Activated CD4-positive, alpha-beta T cell treated with anti-CD3 and anti-CD28 coated beads, Interleukin-2, amount 10 ng/mL, durations not matched to agents 7 days and 5 days (primary cell): ENCODE results near the gene TRIM26. TPM values are rescaled to one million over a fixed set of nuclear protein-coding genes. Genes with fewer than 3 reads are reported as not detected.
"Not testable (repeated sequence)": the region's sequence is repeated elsewhere in the genome, so short reads cannot be mapped to it uniquely, and the experiment has no call there.

ENCODE experiments used
- CTCF ChIA-PET: fragments of 350-600 bp; sonication (Branson Sonifier 250); formaldehyde crosslinking; loops from one replicate; lab custom pipeline; 2021; ENCODE audit warnings: antibody characterized with exemption; lab: Charles Lee
- POLR2A ChIA-PET: fragments of 350-600 bp; sonication (Branson Sonifier 250); formaldehyde crosslinking; loops from one replicate; lab custom pipeline; 2021; ENCODE audit warnings: antibody characterized with exemption; lab: Charles Lee
- DNase-seq: peaks from one replicate; pipeline ENCODE4 v3.0.0-alpha.2; 2020
- H3K27ac Mint-ChIP-seq: one replicate; pipeline ENCODE4 v1.8.0; 2021; ENCODE audit warnings: mild to moderate bottlenecking, moderate library complexity, mixed read lengths
- H3K27me3 Mint-ChIP-seq: one replicate; pipeline ENCODE4 v1.8.0; 2021; ENCODE audit warnings: mixed read lengths
- H3K36me3 Mint-ChIP-seq: one replicate; pipeline ENCODE4 v1.8.0; 2021; ENCODE audit warnings: low read depth, mixed read lengths
- H3K4me1 Mint-ChIP-seq: one replicate; pipeline ENCODE4 v1.8.0; 2021; ENCODE audit warnings: mixed read lengths
- H3K4me3 Mint-ChIP-seq: one replicate; pipeline ENCODE4 v1.8.0; 2021; ENCODE audit warnings: mild to moderate bottlenecking, moderate library complexity, mixed read lengths
- H3K9me3 Mint-ChIP-seq: one replicate; pipeline ENCODE4 v1.8.0; 2021; ENCODE audit warnings: mixed read lengths
- total RNA-seq, 2 experiments: library from RNA; stranded (reverse); gene quantifications; one replicate each; pipeline ENCODE4 v1.2.3, GENCODE V29; 2021

The TRIM26 gene
- total RNA-seq, 2 experiments from 2014 or later, result 84.6 to 88.3 TPM

DNA sequence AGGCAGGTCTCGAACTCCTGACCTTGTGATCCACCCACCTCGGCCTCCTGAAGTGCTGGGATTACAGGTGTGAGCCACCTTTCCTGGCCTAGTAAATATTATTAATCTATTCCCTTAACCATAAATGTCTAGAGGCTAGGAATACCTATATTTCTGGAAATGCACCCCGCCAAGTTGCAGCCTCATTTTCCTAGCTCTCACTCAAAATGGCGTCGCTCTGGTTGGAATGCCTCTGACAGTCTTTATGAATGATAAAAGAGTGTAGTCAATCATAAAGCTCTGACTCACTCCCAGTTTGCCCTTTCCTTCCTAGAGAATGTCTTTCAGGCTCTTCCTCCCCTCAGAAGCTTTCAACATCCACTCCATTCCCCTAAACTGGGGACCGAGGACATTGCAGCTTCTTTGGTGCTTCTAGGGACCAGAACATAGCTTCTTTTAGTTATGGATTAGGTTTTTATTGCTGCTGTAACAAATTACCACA lies 14.1 kb upstream of the TRIM26 start:
- peaks cover 9% of the 10 kb centered on the region for H3K27me3 Mint-ChIP-seq
- POLR2A ChIA-PET, result interaction anchor here (1.0 kb wide), 1 partner anchor 15 kb away, joined by 5 read pairs; the partner anchor contains the start of gene TRIM26
- peaks cover 7% of the 10 kb centered on the region for H3K36me3 Mint-ChIP-seq
- peaks cover 2% of the 10 kb centered on the region for H3K4me1 Mint-ChIP-seq
- CTCF ChIA-PET, result interaction anchor here (0.9 to 1.3 kb wide), 2 partner anchors 11 to 14 kb away, joined by 3 read pairs; no protein-coding TSS in a partner anchor
- H3K4me3 Mint-ChIP-seq, result no peak overlapping the region
- peaks cover 20% of the 10 kb centered on the region for H3K9me3 Mint-ChIP-seq
- DNase-seq, result no peak
- H3K27ac Mint-ChIP-seq, result no peak overlapping the region

DNA sequence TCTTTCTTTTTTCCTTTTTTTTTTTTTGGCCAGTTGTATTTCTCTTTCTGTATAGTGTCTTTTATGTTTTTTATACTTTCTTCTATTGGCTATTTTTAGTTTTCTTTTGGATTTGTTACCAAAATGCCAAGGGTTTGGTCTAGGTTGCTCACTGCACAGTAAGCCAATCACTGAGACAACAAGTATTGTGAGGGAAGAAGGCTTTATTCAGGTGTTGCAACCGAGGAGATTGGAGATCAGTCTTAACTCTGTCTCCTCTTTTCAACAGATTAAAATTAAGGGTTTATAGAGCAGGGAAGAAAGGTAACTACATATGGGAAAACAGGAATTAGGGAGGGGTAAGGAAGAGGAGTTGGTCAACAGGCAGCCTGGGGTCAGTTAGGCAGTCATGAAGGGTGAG lies 10.1 kb upstream of the TRIM26 start:
- no peak overlapping the region for H3K4me3 Mint-ChIP-seq
- H3K27me3 Mint-ChIP-seq, result peaks cover 2% of the 10 kb centered on the region
- H3K9me3 Mint-ChIP-seq, result peaks cover 18% of the 10 kb centered on the region
- DNase-seq, result no peak
- CTCF ChIA-PET, result interaction anchor here (0.7 kb wide), 1 partner anchor 11 kb away, joined by 3 read pairs; no protein-coding TSS in a partner anchor
- POLR2A ChIA-PET, result no interaction called here
- peaks cover 7% of the 10 kb centered on the region for H3K36me3 Mint-ChIP-seq
- peaks cover 9% of the 10 kb centered on the region for H3K4me1 Mint-ChIP-seq
- no peak overlapping the region for H3K27ac Mint-ChIP-seq

DNA sequence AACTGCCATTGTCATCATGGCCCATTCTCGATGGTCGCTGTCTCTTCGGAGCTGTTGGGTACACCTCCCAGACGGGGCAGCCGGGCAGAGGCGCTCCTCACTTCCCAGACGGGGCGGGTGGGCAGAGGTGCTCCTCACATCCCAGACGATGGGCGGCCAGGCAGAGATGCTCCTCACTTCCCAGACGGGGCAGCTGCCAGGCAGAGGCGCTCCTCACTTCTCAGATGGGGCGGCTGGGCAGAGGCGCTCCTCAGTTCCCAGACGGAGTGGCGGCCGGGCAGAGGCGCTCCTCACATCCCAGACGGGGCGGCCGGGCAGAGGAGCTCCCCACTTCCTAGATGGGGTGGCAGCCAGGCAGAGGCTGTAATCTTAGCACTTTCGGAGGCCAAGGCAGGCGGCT lies 8.8 kb upstream of the TRIM26 start:
- CTCF ChIA-PET, result interaction anchor here (1.5 kb wide), 1 partner anchor 178 kb away, joined by 3 read pairs; no protein-coding TSS in a partner anchor

DNA sequence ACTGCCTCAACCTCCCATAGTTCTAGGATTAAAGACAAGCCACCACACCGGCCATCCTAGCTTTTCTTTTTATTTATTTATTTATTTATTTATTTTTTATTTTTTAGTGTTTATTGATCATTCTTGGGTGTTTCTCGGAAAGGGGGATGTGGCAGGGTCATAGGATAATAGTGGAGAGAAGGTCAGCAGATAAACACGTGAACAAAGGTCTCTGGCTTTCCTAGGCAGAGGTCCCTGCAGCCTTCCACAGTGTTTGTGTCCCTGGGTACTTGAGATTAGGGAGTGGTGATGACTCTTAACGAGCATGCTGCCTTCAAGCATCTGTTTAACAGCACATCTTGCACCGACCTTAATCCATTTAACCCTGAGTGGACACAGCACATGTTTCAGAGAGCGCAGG lies 8.2 kb upstream of the TRIM26 start:
- peaks cover 16% of the 10 kb centered on the region for H3K9me3 Mint-ChIP-seq
- CTCF ChIA-PET, result interaction anchor here (0.7 to 1.5 kb wide), 2 partner anchors 176 to 178 kb away, joined by 3 read pairs; no protein-coding TSS in a partner anchor
- H3K27ac Mint-ChIP-seq, POLR2A ChIA-PET, H3K27me3 Mint-ChIP-seq, H3K36me3 Mint-ChIP-seq, H3K4me1 Mint-ChIP-seq, H3K4me3 Mint-ChIP-seq, DNase-seq: not testable (repeated sequence)

More for the DNA sequence above, 8.8 kb upstream of the TRIM26 start:
- H3K27ac Mint-ChIP-seq, POLR2A ChIA-PET, H3K4me1 Mint-ChIP-seq, H3K4me3 Mint-ChIP-seq, DNase-seq, H3K27me3 Mint-ChIP-seq, H3K36me3 Mint-ChIP-seq: not testable (repeated sequence)
- H3K9me3 Mint-ChIP-seq, result peaks cover 18% of the 10 kb centered on the region

DNA sequence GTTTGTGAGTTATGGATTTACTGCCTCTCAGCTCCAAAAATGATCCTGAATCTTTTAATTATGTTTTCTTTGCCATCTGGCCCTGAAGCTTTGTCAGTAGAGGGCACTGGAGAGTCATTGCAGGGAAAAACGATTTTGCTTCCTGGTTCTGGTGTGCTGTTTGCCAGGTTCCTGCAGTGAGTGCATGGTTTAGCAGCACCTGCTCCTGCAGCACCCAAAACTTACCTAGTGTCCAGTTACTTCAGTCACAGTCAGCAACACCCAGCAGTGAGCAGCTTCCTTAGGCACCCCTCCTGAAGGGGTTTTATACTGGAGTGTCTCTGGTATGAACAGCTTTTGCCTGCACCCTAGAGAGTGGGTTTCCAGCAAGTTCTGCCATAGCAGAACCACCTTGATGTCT lies 6.0 kb upstream of the TRIM26 start:
- H3K36me3 Mint-ChIP-seq, result peaks cover 7% of the 10 kb centered on the region
- DNase-seq, result peak; percentile 73
- ChIA-PET CTCF (interaction anchor here (0.7 to 2.1 kb wide), 7 partner anchors 9 to 180 kb away, joined by 3 to 9 read pairs (median 4); no protein-coding TSS in a partner anchor), POLR2A (no interaction called here)
- H3K4me3 Mint-ChIP-seq, result no peak overlapping the region
- H3K4me1 Mint-ChIP-seq, result peaks cover 19% of the 10 kb centered on the region
- H3K27ac Mint-ChIP-seq, result no peak overlapping the region
- H3K9me3 Mint-ChIP-seq, result peaks cover 13% of the 10 kb centered on the region
- no peaks in the 10 kb centered on the region for H3K27me3 Mint-ChIP-seq

DNA sequence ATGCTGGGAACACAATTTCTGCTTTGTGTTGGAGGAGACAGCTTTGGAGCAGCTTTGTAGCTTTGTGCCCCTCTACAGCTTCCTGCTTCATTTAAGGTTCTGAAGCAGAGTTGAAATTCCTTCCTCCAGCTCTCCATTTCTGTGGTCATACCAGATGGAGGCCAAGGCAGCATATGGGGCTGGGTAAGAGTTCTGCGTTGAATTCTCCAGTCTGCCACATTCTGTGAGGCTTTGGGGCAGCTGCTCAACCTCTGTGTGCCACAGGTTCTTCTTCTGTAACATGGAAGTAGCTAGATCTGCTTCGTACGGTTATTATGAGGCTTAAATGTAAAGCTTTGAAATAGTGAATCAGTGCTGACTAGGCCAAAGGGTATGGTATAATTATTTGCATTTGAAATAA lies 2.9 kb upstream of the TRIM26 start:
- ChIA-PET POLR2A (no interaction called here), CTCF (interaction anchor here (0.5 to 1.6 kb wide), 6 partner anchors 8 to 181 kb away, joined by 3 to 4 read pairs (median 3); no protein-coding TSS in a partner anchor)
- Mint-ChIP-seq H3K4me3 (no peak overlapping the region), H3K9me3 (no peaks in the 10 kb centered on the region), H3K4me1 (peaks cover 33% of the 10 kb centered on the region), H3K27ac (peak overlapping the region; percentile 63), H3K27me3 (no peaks in the 10 kb centered on the region), H3K36me3 (peaks cover 13% of the 10 kb centered on the region)
- no peak for DNase-seq

DNA sequence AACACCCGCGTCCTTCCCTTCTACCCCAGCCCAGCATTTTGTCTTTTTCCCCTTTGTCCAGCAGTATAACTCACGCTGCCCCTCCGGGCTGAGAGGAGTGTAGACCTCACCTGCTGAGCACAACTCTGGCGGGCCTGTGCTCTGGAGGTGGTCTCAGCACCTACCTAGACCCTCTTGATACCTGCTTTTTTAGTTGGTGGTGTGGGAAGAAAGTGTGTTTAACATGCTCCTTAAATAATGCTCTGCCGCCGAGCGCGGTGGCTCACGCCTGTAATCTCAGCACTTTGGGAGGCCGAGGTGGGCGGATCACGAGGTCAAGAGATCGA lies 1.4 kb upstream of the TRIM26 start:
- Mint-ChIP-seq H3K27me3 (no peaks in the 10 kb centered on the region), H3K9me3 (no peaks in the 10 kb centered on the region), H3K27ac (peak overlapping the region; percentile 100), H3K4me3 (peak overlapping the region; percentile 97), H3K4me1 (peaks cover 44% of the 10 kb centered on the region), H3K36me3 (peaks cover 22% of the 10 kb centered on the region)
- POLR2A ChIA-PET, result no interaction called here
- no peak for DNase-seq
- CTCF ChIA-PET, result no interaction called here

DNA sequence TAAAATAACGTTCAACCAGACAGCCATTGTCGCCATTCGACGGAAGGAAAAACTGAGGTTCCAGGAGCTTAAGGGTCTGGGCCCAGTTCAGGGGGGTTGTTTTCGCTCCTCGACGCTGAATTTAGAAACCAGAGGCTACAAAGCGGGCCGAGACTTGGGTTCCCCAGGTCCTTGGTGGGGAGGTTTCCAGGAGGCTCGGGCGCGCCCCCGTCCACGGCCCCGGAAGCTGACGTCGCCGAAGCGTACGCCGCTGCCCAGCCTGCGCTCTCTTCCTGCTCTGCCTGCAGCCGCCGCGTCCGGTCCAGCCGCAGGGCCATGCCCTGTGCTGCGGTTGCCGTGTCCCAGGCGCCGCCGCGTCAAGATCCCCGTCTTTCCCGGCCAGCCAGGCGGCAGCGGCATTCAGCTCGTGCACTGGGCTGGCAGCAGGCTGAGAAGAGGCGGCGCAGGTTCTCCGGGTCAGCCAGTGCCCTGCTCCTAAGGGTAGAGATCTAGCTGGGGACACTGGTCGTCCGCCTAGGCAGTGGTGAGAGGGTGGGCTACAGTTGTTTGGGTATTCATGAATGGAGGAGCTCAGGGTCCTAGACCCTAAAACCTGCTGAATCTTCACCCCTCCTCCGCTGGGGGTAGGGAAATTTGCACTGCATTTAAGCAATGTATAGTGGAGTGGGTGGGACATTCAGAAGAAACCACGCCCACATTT lies 901 bp upstream of the TRIM26 start:
- POLR2A ChIA-PET, result interaction anchor here (0.6 kb wide), 1 partner anchor 113 kb away, joined by 3 read pairs; the partner anchor contains the start of gene TRIM39
- H3K27ac Mint-ChIP-seq, result peak overlapping the region; percentile 100
- H3K4me3 Mint-ChIP-seq, result peak overlapping the region; percentile 97
- peak; percentile 79 for DNase-seq
- CTCF ChIA-PET, result interaction anchor here (0.6 to 1.1 kb wide), 3 partner anchors 10 to 111 kb away, joined by 3 to 4 read pairs (median 3); no protein-coding TSS in a partner anchor
- no peaks in the 10 kb centered on the region for H3K27me3 Mint-ChIP-seq
- peaks cover 44% of the 10 kb centered on the region for H3K4me1 Mint-ChIP-seq
- peaks cover 24% of the 10 kb centered on the region for H3K36me3 Mint-ChIP-seq
- H3K9me3 Mint-ChIP-seq, result no peaks in the 10 kb centered on the region

DNA sequence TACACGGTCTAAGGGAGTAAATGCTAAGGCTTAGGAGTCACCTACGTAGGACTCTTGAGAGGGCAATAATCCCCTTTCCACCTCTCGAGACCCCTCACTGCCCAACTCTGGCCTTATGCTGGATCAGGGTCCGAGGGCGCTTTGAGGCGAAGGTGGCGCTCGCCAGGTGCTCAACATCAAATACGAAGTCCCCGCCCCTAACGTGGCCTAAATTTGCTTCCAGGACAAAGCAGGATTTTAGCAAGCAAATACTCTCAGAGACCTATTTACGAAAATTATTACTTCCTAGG lies 406 bp upstream of the TRIM26 start:
- Mint-ChIP-seq H3K4me1 (peaks cover 48% of the 10 kb centered on the region), H3K9me3 (no peaks in the 10 kb centered on the region), H3K4me3 (peak overlapping the region; percentile 97), H3K27me3 (no peaks in the 10 kb centered on the region), H3K27ac (peak overlapping the region; percentile 100), H3K36me3 (peaks cover 26% of the 10 kb centered on the region)
- ChIA-PET POLR2A (interaction anchor here (0.6 to 1.5 kb wide), 2 partner anchors 112 to 113 kb away, joined by 3 to 4 read pairs; partner anchors contain the start of gene TRIM39), CTCF (interaction anchor here (0.6 to 1.1 kb wide), 4 partner anchors 11 to 150 kb away, joined by 3 to 4 read pairs (median 4); no protein-coding TSS in a partner anchor)
- no peak for DNase-seq

DNA sequence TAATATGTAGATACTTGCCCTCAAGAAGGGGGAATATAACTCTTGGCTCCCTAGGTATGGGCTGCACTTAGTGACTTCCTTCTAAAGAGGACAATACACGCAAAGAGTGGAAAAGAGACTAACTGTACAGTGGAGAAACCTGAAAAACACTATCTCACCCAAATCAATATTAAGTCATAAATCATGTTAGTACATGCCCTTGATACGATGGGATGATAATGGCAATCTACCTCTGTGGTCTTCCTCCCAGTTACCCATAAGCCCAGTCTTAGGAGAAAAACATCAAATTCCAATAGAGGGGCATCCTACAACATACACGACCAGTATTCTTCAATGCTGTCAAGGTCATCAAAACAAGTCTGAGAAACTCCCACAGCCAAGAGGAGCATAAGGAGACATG lies 1.3 kb downstream of the TRIM26 start:
- CTCF ChIA-PET, result no interaction called here
- Mint-ChIP-seq H3K9me3 (no peaks in the 10 kb centered on the region), H3K27ac (peak overlapping the region; percentile 100), H3K4me3 (peak overlapping the region; percentile 97), H3K27me3 (no peaks in the 10 kb centered on the region), H3K36me3 (peaks cover 26% of the 10 kb centered on the region), H3K4me1 (peaks cover 60% of the 10 kb centered on the region)
- no peak for DNase-seq
- POLR2A ChIA-PET, result interaction anchor here (1.4 kb wide), 1 partner anchor 16 kb away, joined by 5 read pairs; no protein-coding TSS in a partner anchor

DNA sequence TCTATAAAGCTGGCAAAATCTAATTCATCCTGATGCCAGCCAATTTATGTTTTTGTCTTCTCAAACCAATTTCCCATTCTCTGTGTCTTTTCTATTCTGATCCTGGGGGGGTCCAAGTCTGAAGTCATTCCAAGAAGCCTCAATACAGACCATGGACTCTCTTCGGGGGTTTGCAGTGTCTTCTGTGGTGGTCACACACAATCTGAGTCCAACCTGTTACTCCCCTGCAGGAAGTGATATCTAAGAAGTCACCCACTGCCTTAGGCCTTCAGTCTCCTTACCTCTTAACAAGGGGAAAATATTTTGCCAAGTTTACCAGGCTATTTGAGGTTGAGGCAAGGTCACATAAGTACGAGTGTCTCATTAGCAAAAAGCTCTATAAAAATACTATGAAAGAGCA lies 1.9 kb downstream of the TRIM26 start:
- Mint-ChIP-seq H3K4me1 (peaks cover 66% of the 10 kb centered on the region), H3K36me3 (peaks cover 26% of the 10 kb centered on the region), H3K9me3 (no peaks in the 10 kb centered on the region), H3K27me3 (no peaks in the 10 kb centered on the region), H3K27ac (no peak overlapping the region), H3K4me3 (peak overlapping the region; percentile 97)
- DNase-seq, result no peak
- ChIA-PET CTCF (interaction anchor here (0.6 kb wide), 1 partner anchor 57 kb away, joined by 3 read pairs; no protein-coding TSS in a partner anchor), POLR2A (no interaction called here)

DNA sequence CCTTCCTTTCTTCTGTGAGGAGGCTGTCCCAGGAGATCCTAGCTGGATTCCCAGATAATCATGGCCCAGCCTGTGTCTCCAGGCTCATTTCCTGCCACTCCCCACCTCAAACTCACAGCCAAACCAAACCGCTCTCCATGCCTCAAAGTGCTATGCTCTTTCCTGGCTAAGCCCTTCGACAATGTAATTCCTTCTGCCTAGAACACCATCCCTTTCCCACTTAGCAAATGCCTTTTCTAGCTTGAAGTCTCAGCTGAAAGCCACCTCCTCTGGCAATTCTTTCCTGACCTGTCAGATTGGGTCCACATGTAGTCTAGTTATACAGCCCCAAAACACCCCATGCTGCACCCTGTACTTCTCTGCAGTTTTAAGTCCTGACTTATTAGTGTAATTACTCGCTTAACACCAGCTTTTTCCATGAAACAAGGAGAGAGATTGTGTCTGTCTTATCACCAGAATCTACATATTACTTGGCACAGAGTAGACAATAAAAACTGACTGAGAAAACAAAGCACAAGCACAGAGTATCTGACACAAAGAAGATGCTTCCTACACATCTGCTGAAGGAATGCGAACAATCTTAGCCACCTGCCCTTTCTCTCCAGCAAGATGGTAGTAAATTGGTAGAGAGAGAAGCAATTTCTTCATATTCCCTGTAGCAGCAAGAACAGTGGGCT lies 5.4 kb downstream of the TRIM26 start:
- POLR2A ChIA-PET, result no interaction called here
- DNase-seq, result no peak
- Mint-ChIP-seq H3K36me3 (peaks cover 35% of the 10 kb centered on the region), H3K4me3 (no peak overlapping the region), H3K27ac (no peak overlapping the region), H3K27me3 (no peaks in the 10 kb centered on the region), H3K4me1 (peaks cover 66% of the 10 kb centered on the region), H3K9me3 (no peaks in the 10 kb centered on the region)
- CTCF ChIA-PET, result interaction anchor here (1.4 kb wide), 1 partner anchor 12 kb away, joined by 4 read pairs; no protein-coding TSS in a partner anchor
